ENCODE results near the gene CGB5.

Gene CGB5

GRCh38 chr19:49086296-49086695 is 42.6 kb downstream of the CGB5 start:
- ChIA-PET POLR2A (interaction anchor here (0.7 to 0.8 kb wide), 2 partner anchors 12 to 21 kb away, joined by 3 to 5 read pairs; no protein-coding TSS in a partner anchor), CTCF (no interaction called here)
- DNase-seq (ENCODE audit: extremely low spot score): no peak
- TF ChIP-seq L3MBTL2 (conservative IDR thresholded peaks at IDR 0.05): no peak
- TF ChIP-seq SUZ12 (IDR thresholded peaks at IDR 0.05): no peak
- no peak for TF ChIP-seq FOXM1 (IDR thresholded peaks at IDR 0.05; ENCODE audit: borderline replicate concordance)
- no peak for TF ChIP-seq CTBP1 (IDR thresholded peaks at IDR 0.05; ENCODE audit: borderline replicate concordance)
- TF ChIP-seq PKNOX1 (IDR thresholded peaks at IDR 0.05): no peak

- no peak for DNase-seq (ENCODE audit: extremely low spot score)
- POLR2A ChIA-PET: no interaction called here
- CTCF ChIA-PET: interaction anchor here (0.6 kb wide), 1 partner anchor 800 kb away, joined by 3 read pairs; no protein-coding TSS in a partner anchor
- TF ChIP-seq ELF4 (IDR thresholded peaks at IDR 0.05) (no peak), SP1 (IDR thresholded peaks at IDR 0.05) (no peak)
Measured at GRCh38 chr19:49091391-49092038, 47.9 kb downstream of the CGB5 start.

GRCh38 chr19:49092686-49093085 is 49.0 kb downstream of the CGB5 start:
- TF ChIP-seq ELF4 (IDR thresholded peaks at IDR 0.05) (no peak), HDGF (IDR thresholded peaks at IDR 0.05; ENCODE audit: borderline replicate concordance) (no peak)
- CTCF ChIA-PET: no interaction called here
- POLR2A ChIA-PET: no interaction called here
- DNase-seq (ENCODE audit: extremely low spot score): no peak

All from HEK293T (cell line).